Right lobe of liver (tissue), 4 donors: ENCODE measurements around the gene RTP5.

Source experiments
- POLR2A ChIP-seq: fragments of 450-650 bp; IDR thresholded peaks from one replicate; pipeline ENCODE4 v1.6.1; 2017; ENCODE audit warnings: antibody characterized with exemption, mild to moderate bottlenecking
- TF ChIP-seq, protein P1 (sequence below), 4 donors: fragments of 200-600 bp in 3 of 4; fragments of 450-650 bp in 1 of 4; IDR thresholded peaks; one replicate each; pipeline versions ENCODE4 v1.5.1 to v1.8.0; 2016 to 2022; ENCODE audit warnings: antibody characterized with exemption in 4 of 4, mild to moderate bottlenecking in 2 of 4
- donor health status: DM: no; HTN: no; CAD: no.
- donor health status: DM: no; HTN: no; CAD: no.
- donor health status: DM: no; HTN: yes; CAD: no.

DNA sequence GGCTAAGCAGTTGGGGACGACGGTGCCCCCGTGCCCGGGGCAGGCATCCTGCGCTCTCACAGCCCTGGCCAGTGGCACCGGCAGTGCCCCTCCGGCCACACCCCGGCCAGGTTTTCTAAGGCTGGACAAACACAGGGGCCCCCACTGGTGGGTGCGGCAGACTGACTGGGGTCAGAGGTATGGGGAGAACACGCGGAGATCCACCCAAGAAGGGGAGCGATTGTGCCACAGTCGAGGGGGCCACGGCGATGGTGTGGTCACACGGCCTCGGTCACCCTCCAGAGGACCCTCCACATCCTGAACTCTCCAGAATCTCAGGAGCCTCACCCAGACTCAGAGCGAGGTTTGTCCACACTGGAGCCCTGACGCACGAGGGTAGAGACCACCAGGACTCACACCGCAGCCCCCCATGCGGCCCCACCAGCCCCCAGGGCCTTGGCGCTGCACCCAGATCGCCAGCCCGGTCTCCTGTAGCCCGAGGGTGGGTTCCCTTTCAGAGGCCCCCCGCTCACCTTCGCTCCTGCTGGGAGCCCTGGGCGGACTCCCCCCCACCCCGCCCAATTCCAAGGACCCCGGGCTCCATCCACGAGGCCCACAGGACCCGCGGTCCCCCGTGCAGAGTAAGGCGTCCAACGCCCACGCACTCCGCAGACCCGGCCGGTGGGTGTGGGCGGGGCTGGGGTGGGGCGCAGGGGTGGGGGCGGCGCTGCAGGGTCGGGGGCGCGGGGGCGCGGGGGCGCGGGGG lies 26.0 kb upstream of the RTP5 start:
- TF ChIP-seq, protein P1, sequence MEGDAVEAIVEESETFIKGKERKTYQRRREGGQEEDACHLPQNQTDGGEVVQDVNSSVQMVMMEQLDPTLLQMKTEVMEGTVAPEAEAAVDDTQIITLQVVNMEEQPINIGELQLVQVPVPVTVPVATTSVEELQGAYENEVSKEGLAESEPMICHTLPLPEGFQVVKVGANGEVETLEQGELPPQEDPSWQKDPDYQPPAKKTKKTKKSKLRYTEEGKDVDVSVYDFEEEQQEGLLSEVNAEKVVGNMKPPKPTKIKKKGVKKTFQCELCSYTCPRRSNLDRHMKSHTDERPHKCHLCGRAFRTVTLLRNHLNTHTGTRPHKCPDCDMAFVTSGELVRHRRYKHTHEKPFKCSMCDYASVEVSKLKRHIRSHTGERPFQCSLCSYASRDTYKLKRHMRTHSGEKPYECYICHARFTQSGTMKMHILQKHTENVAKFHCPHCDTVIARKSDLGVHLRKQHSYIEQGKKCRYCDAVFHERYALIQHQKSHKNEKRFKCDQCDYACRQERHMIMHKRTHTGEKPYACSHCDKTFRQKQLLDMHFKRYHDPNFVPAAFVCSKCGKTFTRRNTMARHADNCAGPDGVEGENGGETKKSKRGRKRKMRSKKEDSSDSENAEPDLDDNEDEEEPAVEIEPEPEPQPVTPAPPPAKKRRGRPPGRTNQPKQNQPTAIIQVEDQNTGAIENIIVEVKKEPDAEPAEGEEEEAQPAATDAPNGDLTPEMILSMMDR (IDR thresholded peaks at IDR 0.05), result no peak
- TF ChIP-seq POLR2A, result no peak
